Endodermal cell (in vitro differentiated cells): ENCODE measurements around the gene F13A1. TPM values are rescaled to one million over a fixed set of nuclear protein-coding genes. Genes with fewer than 3 reads are reported as not detected.
A peak's percentile ranks its signal among the peaks of the same experiment; 100 is the strongest.

Source experiments
- DNase-seq: peaks from one replicate; pipeline ENCODE4 v3.0.0-alpha.2; 2017
- H3K27ac ChIP-seq: 2 replicates; pipeline ENCODE4 v1.5.1; 2013; ENCODE audit warnings: mild to moderate bottlenecking, low read depth, low read length, moderate library complexity
- H3K27me3 ChIP-seq: 2 replicates; pipeline ENCODE4 v1.6.1; 2013; ENCODE audit warnings: mild to moderate bottlenecking, low read length, moderate library complexity; ENCODE audit not compliant: insufficient read depth, control insufficient read depth, poor library complexity, severe bottlenecking
- H3K36me3 ChIP-seq: 2 replicates; pipeline ENCODE4 v1.7.0; 2013; ENCODE audit warnings: mild to moderate bottlenecking, low read length, moderate library complexity; ENCODE audit not compliant: control insufficient read depth, insufficient read depth
- H3K4me1 ChIP-seq: one replicate; pipeline ENCODE4 v1.7.0; 2013; ENCODE audit warnings: low read length; ENCODE audit not compliant: control insufficient read depth, insufficient read depth
- H3K4me3 ChIP-seq: 2 replicates; pipeline ENCODE4 v1.5.1; 2013; ENCODE audit warnings: mild to moderate bottlenecking, low read length, moderate library complexity
- H3K9ac ChIP-seq: 2 replicates; pipeline ENCODE4 v1.6.1; 2013; ENCODE audit warnings: mild to moderate bottlenecking, low read length, moderate library complexity; ENCODE audit not compliant: poor library complexity, severe bottlenecking; ENCODE audit errors: extremely low read depth
- H3K9me3 ChIP-seq: 2 replicates; pipeline ENCODE4 v1.6.1; 2013; ENCODE audit warnings: mild to moderate bottlenecking, low read length, moderate library complexity; ENCODE audit not compliant: control insufficient read depth
- H3K27ac Mint-ChIP-seq: 2 replicates; pipeline ENCODE4 v1.8.0; 2020; ENCODE audit warnings: mixed read lengths
- H3K27me3 Mint-ChIP-seq: 2 replicates; pipeline ENCODE4 v1.8.0; 2021; ENCODE audit warnings: mild to moderate bottlenecking, mixed read lengths; ENCODE audit not compliant: insufficient read depth
- H3K36me3 Mint-ChIP-seq: 2 replicates; pipeline ENCODE4 v1.8.0; 2020; ENCODE audit warnings: low read depth, mixed read lengths
- H3K4me1 Mint-ChIP-seq: 2 replicates; pipeline ENCODE4 v1.8.0; 2020; ENCODE audit warnings: mixed read lengths
- H3K4me3 Mint-ChIP-seq: 2 replicates; pipeline ENCODE4 v1.8.0; 2020; ENCODE audit warnings: mild to moderate bottlenecking, moderate library complexity, mixed read lengths
- H3K9me3 Mint-ChIP-seq: 2 replicates; pipeline ENCODE4 v1.8.0; 2020; ENCODE audit warnings: mild to moderate bottlenecking, mixed read lengths
- WGBS, 2 experiments: methylation state at CpG; one replicate each; pipeline versions ENCODE4 v1.1.5 to v1.1.7; 2013; ENCODE audit warnings: missing lambda C conversion rate in 2 of 2, mixed read lengths in 1 of 2; ENCODE audit not compliant: insufficient coverage in 1 of 2, insufficient read length in 1 of 2; 5-methylcytosine and 5-hydroxymethylcytosine counted together
- total RNA-seq, 2 donors: library from RNA; stranded (reverse); fragmentation: NEBNext Ultra II Directional in 1 of 2; extraction: Animal tissue kit (Norgen Biotek cat#: 25700) in 1 of 2; gene quantifications; 2 replicates in 1 of 2; 3 replicates in 1 of 2; pipeline ENCODE4 v1.2.1, GENCODE V29; 2021
- TF ChIP-seq, protein P1 (sequence below): fragments of 200-600 bp; sonication (generic); conservative IDR thresholded peaks from 2 replicates; pipeline ENCODE4 v1.5.0; 2021; ENCODE audit warnings: antibody characterized with exemption, mild to moderate bottlenecking

The F13A1 gene
- total RNA-seq, 2 donors from 2014 or later: 1.1 to 1.3 TPM

GRCh38 chr6:6293317-6293716 is 27.1 kb downstream of the F13A1 start:
- Histone ChIP-seq H3K9me3 (no peaks in the 10 kb centered on the region), H3K36me3 (no peaks in the 10 kb centered on the region), H3K27me3 (no peaks in the 10 kb centered on the region), H3K27ac (no peak overlapping the region), H3K9ac (no peak overlapping the region), H3K4me1 (peaks cover 14% of the 10 kb centered on the region), H3K4me3 (peak overlapping the region; percentile 60)
- Mint-ChIP-seq H3K27me3 (no peaks in the 10 kb centered on the region), H3K4me3 (peak overlapping the region; percentile 14), H3K9me3 (peaks cover 4% of the 10 kb centered on the region), H3K36me3 (no peaks in the 10 kb centered on the region), H3K27ac (peak overlapping the region; percentile 82), H3K4me1 (peaks cover 30% of the 10 kb centered on the region)
- WGBS, 2 experiments: 4 to 31% methylated on average over 3 of the region's 3 CpGs
- TF ChIP-seq, protein P1, sequence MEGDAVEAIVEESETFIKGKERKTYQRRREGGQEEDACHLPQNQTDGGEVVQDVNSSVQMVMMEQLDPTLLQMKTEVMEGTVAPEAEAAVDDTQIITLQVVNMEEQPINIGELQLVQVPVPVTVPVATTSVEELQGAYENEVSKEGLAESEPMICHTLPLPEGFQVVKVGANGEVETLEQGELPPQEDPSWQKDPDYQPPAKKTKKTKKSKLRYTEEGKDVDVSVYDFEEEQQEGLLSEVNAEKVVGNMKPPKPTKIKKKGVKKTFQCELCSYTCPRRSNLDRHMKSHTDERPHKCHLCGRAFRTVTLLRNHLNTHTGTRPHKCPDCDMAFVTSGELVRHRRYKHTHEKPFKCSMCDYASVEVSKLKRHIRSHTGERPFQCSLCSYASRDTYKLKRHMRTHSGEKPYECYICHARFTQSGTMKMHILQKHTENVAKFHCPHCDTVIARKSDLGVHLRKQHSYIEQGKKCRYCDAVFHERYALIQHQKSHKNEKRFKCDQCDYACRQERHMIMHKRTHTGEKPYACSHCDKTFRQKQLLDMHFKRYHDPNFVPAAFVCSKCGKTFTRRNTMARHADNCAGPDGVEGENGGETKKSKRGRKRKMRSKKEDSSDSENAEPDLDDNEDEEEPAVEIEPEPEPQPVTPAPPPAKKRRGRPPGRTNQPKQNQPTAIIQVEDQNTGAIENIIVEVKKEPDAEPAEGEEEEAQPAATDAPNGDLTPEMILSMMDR: no peak
- peak; percentile 92 for DNase-seq

GRCh38 chr6:6287415-6287814 is 33.0 kb downstream of the F13A1 start:
- DNase-seq: no peak
- H3K4me3 ChIP-seq: no peak overlapping the region
- no peaks in the 10 kb centered on the region for H3K36me3 ChIP-seq
- Mint-ChIP-seq H3K4me3 (no peak overlapping the region), H3K27me3 (no peaks in the 10 kb centered on the region), H3K4me1 (peaks cover 12% of the 10 kb centered on the region), H3K9me3 (no peaks in the 10 kb centered on the region), H3K36me3 (no peaks in the 10 kb centered on the region), H3K27ac (no peak overlapping the region)
- H3K4me1 ChIP-seq: peaks cover 7% of the 10 kb centered on the region
- H3K9ac ChIP-seq: no peak overlapping the region
- H3K9me3 ChIP-seq: no peaks in the 10 kb centered on the region
- H3K27me3 ChIP-seq: no peaks in the 10 kb centered on the region
- H3K27ac ChIP-seq: no peak overlapping the region
- WGBS, 2 experiments: 90 to 92% methylated on average over 3 of the region's 3 CpGs
- TF ChIP-seq, protein P1: no peak

GRCh38 chr6:6285679-6286078 is 34.8 kb downstream of the F13A1 start:
- WGBS, 2 experiments: 96 to 97% methylated on average over 9 to 11 of the region's 11 CpGs
- no peak for DNase-seq
- no peaks in the 10 kb centered on the region for H3K4me1 ChIP-seq

More at GRCh38 chr6:6285679-6286078, 34.8 kb downstream of the F13A1 start:
- Mint-ChIP-seq H3K4me1 (no peaks in the 10 kb centered on the region), H3K9me3 (no peaks in the 10 kb centered on the region), H3K27ac (no peak overlapping the region), H3K36me3 (no peaks in the 10 kb centered on the region), H3K27me3 (no peaks in the 10 kb centered on the region), H3K4me3 (no peak overlapping the region)
- Histone ChIP-seq H3K9me3 (no peaks in the 10 kb centered on the region), H3K4me3 (no peak overlapping the region), H3K9ac (no peak overlapping the region), H3K36me3 (no peaks in the 10 kb centered on the region), H3K27me3 (no peaks in the 10 kb centered on the region), H3K27ac (no peak overlapping the region)
- TF ChIP-seq, protein P1: no peak
